Stimulated activated CD4-positive, alpha-beta T cell treated with anti-CD3 and anti-CD28 coated beads, Interleukin-1b, Interleukin-23, amount 100 ng/mL, for 24 hours (primary cell): ENCODE measurements around the gene MIEF2.
"Not testable (repeated sequence)": the region's sequence is repeated elsewhere in the genome, so short reads cannot be mapped to it uniquely, and the experiment has no call there.

ENCODE experiments used
- DNase-seq, 4 experiments: peaks; one replicate each; pipeline ENCODE4 v3.0.0-alpha.2; 2020; ENCODE audit warnings: low read depth in 4 of 4, low spot score in 1 of 4

MIEF2 gene, protein sequence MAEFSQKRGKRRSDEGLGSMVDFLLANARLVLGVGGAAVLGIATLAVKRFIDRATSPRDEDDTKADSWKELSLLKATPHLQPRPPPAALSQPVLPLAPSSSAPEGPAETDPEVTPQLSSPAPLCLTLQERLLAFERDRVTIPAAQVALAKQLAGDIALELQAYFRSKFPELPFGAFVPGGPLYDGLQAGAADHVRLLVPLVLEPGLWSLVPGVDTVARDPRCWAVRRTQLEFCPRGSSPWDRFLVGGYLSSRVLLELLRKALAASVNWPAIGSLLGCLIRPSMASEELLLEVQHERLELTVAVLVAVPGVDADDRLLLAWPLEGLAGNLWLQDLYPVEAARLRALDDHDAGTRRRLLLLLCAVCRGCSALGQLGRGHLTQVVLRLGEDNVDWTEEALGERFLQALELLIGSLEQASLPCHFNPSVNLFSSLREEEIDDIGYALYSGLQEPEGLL

DNA sequence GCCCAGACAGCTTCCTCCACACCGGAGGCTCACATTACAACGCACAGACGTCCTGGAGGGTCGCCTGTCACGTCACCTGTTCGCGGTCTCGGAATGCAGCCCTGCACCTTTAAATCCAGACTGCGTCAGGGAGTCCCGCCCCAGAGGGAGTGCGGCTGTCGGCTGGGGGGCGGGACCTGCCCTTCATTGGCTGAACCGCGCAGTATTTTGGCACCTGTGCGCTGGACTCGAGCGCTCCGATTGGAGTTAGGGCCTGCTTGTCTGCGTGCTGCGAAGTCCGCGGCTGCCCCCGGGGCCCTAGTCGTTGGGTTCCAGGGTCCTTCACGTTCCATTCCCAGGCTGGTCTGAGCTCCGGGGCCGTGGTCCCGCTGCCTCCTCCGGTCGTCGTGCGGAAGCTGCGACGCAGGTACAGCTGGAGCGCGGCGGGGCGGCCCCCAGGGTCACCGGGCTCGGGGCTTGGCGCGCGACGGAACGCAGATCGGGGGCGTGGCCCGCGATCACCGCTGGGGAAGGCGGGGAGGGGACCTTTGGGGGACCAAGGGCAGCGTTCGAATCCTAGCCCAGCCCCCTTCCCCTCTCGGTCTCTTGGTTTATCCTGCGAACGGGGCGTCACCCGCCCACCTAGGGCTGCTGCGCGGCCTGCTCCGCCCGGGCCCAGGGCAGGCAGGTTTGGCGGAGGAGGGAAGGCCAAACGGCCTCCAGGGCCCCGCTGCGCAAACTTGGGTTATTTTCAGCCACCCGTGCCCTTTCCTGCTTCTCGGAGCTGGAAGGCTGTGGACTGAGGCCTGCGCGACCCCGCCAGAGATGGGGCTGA lies at the start of gene MIEF2:
TSS of gene MIEF2 (plus strand) at position 331 of the 814 bp plus-strand sequence. CDS start 2,059 bp downstream, outside the sequence.
- DNase-seq, result peak; percentile 72 to 92 (median 84)

DNA sequence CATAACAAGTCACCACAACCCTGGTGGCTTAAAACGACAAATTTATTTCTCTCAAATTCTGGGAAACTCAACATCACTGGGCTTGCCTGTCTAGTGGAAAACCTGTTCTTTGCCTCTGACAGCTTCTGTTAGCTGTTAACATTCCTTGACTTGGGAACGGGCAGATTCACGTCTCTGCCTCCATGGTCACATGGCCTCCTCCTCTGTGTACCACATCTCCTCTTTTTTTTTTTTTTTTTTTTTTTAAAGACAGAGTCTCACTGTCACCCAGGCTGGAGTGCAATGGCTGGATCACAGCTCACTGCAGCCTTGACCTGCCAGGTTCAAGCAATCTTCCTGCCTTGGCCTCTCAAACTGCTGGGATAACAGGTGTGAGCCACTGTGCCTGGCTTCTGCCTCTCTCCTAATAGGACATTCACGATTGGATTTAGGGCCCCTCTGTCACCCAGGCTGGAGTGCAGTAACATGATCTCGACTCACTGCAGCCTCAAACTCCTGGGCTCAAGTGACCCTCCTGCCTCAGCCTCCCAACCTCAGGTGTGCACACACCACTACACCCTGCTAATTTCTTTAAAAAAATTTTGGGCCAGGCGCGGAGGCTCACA lies 46.7 kb upstream of the MIEF2 start:
- no peak for DNase-seq

DNA sequence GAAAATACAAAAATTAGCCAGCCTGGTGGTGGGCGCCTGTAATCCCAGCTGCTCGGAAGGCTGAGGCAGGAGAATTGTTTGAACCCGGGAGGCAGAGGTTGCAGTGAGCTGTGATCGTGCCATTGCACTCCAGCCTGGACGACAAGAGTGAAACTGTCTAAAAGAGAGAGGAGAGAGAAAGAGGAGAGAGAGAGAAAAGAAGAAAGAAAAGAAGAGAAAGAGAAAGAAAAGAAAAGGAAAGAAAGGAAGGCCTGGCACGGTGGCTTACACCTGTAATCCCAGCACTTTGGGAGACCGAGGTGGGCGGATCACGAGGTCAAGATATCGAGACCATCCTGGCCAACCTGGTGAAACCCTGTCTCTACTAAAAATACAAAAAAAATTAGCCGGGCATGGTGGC lies 43.6 kb upstream of the MIEF2 start:
- not testable (repeated sequence) for DNase-seq

DNA sequence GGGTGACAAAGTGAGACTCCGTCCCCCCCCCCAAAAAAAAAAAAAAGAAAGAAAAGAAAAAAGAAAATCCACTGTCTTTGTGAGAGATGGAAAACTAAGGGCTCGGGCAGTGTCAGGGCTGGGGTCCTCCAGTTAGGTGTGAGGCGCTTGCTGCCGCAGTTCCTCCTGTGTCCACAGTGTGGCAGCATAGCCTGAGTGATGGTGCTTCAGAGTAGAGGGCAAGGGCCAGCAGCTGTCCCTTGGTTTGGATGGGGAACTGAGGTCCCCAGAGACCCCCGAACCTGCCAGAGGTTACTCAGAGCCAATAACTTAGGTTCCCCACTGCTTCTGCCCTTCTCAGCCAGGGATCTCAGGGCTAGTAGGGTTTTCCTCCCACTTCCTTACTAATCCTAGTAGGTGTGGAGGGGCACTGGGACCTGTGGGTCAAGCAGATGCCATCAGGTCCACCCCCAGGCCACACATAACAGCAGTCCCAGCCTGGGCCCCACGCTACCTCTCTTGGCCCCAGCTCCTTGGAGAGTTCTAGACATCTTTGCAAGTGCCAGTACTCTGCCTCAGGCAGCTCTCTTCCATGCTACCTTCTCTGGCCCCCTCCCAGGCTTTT lies 42.9 kb upstream of the MIEF2 start:
- peak; percentile 49 to 66 (median 52) for DNase-seq

DNA sequence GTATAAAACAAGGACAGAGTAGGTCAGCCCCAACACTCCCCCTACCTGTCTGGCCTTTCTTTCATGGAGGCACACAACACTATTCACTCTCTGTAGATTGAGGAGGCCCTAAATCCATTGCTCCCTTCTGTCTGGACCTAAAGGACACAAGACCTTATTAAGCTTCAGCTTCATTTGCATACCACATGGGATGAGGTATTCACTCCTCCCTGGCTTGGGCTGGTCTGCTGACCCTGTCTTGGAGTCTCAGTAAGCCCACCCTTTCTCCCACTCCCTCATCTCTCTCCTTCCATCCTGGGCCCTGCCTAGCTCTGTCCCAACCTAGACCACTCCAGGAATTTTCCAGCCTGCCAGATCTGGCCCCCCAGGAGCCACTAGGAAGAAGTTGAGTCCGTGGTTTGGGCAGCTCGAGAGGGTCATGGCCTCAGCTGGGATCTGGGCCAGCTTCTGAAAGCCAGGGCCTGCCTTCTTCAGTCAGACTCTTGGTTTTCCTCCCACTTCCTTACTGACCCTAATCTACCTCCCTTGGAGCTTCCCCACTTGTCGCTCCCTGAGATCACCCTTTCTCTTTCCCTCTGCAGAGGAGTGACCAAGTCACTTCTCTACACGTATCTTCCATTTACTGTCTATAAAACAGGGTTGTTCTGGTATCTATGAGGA lies 41.6 kb upstream of the MIEF2 start:
- no peak for DNase-seq

DNA sequence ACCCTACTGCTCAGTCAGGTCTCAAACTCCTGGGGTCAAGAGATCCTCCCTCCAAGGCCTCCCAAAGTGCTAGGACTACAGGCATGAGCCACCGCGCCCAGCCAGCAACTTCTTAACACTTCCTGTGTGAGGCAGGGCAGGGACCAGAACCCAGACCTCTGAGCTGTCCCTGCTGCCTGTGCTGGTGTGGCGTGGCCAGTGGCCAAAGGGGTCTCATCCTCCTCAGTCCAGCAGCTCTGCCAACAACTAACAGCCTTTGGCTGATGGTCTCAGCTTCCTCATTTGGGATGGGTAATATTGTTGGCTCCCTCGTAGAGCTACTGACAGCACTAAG lies 36.4 kb upstream of the MIEF2 start:
- DNase-seq, result no peak

DNA sequence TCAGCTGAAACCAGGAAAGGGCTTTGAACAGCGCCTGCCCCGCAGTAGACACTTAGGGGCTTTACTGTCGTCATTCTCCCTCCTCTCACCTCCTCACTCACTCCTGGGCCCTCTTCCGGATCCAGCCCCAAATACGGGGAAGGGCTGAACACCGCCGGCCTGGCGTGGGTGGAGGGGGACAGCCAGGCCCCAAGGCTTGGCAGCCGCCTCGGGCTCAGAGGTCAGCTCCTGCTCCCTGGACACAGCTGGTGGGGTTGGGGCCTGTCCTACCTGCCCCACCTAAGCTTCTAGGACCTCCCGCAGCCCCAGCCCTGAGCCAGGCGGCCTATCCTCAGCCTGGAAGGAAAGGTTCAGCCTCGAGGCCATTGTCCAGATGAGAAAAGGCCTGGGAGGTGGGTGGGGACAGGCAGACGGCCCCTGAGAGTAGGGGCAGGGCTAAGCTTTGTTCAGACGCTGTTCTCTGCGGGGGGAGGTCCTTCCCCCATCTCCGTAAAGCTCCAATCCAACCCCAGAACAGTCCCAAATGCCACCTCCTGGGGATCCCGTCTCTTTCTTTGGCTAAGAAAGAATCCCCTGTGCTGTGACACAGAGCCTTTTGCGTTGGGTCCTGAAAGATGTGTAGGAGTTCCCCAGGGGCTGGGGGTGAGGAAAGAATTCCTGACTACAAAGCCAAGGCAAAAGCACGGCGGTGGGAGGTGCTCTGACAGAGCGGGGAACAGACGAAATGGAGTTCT lies 35.9 kb upstream of the MIEF2 start:
- no peak for DNase-seq

DNA sequence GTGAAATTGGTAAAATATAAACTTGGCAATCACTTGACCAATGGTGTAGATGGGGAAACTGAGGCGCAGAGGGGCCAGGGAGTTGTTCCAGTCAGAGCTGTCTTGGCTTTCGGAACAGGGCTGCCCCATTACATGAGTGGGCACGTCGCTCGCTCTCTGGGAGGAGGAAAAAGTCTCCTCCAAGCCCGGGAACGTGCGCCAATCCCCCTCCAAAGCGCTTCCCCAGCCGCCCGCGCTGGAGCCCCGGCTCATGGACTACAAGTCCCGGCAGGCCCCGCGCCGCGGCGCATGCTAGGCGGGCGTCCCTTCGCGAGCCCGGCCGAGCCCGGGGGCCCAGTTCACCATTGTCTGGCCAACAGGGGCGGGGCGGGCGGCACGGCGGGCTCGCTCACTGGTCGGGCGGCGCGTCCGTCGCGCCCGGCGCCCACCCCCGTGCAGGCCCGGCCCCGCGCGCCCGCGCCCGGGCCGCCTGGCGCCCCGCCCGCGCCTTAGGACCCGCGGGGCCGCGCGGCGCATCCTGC lies 35.3 kb upstream of the MIEF2 start, which contains the start of gene LLGL1:
TSS of gene LLGL1 (plus strand) at position 515 of the 521 bp plus-strand sequence. CDS start 48 bp downstream, outside the sequence.
- DNase-seq, result peak; percentile 88 to 97 (median 94)

DNA sequence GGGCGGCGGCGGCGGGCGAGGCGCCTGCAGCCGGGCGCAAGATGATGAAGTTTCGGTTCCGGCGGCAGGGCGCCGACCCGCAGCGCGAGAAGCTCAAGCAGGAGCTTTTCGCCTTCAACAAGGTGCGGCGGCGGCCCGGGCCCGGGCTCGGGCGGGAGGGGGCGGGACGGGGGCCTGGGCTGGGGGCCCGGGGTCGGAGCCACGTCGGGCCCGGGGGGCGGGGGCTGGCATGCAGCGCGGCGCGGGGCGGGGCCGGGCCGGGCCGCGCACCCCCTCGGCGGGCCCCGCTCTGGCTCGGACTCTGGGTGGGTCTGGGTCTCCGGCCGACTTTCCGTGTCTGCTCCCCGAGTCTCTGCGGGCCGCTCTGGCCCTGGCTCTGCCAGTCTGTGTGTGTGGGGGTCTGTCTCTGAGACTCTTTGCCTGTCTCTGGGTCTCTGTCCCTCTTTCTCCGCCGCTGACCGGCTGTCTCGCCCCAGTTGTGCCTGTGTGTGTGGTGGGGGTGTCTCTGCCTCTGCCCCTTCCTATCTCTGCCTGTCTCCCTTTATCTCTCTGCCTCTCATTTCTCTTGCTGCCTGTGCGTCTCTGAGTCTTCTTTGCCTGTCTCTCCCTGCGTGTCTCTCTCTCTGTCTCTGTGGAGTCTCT lies 34.7 kb upstream of the MIEF2 start:
- peak in 2 of 4 experiments; percentile 14 to 21 for DNase-seq

DNA sequence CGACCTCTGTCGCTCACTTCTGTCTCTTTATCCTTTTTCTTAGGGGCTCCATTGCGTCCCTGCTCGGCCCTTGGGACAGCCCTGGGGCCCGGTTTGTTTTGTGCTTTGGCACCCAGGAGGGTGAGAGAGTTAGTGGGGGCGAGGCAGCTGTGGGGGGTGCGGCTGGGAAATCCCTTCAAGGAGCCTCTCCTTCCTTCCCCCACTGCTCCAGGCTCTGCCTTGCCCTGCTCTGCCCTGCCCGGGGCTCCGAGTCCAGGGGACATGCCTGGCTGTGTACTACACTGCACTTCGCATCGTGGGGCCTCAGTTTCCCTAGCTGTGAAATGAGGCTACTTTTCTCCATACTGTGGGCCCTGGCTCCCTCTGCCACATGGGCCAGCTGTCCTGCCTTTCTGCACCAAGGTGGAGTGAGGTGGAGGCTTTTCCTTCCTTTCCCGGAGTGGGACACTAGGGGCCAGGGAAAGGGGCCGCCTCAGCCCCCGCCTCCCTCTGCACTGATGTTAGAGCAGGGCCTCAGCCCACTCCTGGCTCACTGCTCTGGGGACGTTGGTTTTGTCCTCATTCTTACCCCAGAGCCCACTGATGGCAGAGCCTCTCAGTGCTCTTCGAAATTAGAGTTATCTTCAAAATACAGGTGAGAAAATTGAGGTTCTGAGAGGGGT lies 34.0 kb upstream of the MIEF2 start:
- no peak for DNase-seq

DNA sequence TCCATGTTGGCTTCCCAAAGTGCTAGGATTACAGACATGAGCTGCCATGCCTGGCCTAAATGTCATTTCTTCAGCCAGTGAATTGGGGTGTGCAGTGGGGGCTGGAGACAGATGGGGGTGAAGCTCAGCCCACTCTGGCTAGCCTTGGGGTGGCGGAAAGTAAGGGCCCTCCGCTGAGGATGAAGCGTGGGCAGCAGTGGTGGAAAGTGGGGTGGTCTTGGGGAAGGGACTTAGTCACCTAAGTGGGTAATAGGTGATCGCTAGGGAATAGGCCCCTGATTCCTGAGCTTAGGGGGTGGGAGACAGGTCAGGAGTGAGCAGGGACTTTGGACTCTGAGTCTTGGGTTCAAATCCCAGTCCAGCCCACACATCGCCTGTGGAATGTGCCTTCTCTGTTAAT lies 32.8 kb upstream of the MIEF2 start:
- no peak for DNase-seq

DNA sequence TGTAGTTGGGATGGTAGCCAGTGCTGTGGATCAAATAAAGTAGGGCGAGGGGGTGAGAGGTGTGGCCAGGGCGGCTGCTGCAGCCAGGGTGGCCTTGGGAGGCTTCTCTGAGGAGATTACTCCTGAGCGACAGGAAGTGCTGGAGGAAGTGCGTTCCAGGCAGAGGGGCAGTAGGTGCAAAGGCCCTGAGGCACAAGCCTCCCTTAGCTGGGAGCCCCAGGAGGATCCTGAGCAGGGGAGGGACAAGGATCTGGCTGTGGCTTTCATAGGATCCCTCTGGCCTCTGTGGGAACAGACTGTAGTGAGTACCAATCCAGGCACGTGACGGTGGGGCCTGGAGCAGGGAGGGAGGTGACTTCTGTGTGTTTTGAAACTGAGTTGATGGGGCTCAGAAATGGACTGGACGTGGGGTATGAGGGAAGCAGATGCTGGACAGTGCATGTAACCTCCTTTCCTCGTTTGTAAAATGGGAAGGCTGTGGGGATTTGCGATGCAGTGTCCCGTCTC lies 32.2 kb upstream of the MIEF2 start:
- no peak for DNase-seq

DNA sequence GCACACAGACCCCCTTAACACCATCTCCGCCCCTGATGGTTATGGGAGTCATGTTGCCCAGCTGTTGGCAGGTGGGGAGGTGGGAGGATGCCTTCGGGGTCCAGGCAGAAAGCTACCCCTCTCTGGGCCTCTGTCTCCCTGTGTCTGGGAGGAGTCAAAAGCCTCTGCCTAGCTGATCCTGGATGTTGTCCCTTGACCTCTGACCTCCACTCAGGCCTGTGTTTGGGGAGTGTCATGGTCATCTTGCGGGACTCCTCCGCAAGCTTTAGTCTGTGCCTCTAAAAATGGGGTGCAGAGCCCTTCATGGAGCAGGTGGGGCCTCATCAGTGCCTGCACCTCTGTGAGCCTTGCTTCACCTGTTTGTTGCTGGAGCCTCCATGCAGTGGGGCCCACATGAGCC lies 31.2 kb upstream of the MIEF2 start:
- no peak for DNase-seq

DNA sequence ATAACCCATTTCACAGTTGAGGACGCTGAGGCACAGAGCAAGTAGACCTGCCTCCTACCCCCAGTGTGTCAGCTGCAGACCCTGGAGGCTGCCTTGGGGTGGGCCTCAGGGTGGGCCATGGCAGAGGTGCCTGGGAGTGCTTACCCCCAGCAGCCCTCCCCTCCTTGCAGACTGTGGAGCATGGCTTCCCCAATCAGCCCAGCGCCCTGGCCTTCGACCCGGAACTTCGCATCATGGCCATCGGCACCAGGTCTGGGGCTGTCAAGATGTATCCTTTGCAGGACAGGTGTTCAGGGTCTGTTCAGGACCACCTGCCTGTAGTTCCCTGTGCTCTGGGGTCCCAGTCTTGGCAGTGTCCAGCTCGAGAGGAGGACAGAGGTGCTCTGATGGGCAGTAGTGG lies 30.7 kb upstream of the MIEF2 start:
- no peak for DNase-seq

DNA sequence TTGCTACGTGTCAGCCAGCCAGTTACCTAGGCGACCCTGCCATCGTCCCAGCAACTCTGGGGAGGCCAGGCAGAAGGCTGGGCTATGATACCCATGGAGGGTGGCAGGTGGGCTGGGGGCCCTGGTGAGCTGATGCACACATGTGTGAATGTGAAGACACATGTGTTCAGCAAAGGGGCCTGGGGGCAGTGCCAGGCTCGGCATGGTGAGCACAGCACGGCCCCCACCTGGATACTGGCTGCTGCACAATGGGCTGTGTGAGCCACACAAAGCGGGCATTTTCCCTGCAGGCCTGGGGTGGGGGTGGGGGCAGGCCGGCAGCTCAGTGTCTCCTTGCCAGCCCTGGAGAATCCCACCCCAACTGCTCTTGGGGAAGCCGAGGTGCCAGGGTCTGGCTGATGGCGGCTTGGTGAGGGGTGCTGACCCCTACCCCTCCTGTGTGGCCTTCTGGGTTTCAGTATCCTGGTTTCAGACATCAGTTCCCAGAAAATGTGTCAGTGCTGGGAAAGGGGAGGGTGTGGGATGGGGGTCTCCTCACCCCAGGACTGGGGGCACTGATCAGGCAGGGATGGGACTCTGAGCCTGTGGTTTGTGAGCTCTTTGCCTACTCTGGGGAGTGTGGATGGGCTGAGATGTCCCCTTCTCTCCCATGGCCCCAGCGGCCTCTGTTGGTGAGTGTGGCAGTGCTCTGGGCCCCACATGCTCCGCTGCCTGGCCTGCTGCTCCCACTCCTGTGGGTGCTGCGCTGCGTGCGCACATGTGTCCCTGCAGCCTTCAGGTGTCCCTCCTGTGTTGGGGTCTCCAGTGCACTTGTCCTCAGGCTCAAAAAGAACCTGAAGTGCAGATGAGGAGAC lies 29.9 kb upstream of the MIEF2 start:
- no peak for DNase-seq

DNA sequence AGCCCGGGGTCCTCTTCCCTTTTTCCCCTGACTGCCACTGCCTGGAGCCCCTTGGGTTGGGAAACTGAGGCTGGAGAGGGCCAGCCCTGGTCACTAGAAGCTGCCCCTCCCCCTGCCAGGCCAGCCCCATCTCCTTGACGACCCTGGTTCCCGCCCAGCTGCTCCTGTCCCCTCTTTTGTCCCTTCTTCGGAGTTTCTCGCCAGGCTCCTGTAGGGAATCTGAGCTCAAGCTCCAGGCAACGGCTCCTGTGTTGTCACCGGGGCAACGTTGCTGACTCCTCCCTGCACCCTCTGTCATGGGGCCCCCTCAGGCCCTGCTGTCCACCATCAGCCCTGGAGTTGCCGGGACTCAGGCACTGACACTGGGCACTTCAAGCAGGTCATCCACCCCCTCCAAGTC lies 29.3 kb upstream of the MIEF2 start:
- no peak for DNase-seq

DNA sequence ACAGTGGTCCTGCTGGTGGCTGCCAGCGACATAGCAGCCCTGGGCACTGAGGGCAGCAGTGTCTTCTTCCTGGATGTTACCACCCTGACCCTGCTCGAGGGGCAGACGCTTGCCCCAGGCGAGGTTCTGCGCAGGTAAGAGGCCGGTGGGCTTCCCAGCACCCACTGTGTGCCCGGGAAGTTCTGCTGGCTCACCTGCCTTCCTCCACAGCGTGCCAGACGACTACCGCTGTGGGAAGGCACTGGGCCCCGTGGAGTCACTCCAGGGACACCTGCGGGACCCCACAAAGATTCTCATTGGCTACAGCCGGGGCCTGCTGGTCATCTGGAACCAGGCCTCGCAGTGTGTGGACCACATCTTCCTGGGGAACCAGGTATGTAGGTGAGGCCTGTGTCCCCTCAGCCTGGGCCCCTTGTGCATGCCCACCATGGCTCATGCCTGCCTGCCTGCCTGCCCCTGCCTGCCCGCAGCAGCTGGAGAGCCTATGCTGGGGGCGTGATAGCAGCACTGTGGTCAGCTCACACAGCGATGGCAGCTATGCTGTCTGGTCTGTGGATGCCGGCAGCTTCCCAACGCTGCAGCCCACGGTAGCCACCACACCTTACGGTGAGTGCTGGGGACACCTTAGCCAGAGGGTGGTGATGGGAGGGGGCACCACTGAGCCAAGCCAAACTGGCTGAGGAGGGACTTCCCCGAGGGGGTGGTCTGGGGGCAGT lies 26.5 kb upstream of the MIEF2 start:
- DNase-seq, result no peak
